Epithelial cell of esophagus (primary cell): ENCODE measurements around the gene GNAQ.

Experiments
- DNase-seq: peaks from one replicate; pipeline ENCODE4 v3.0.0; 2010; ENCODE audit warnings: low read depth
- H3K4me3 ChIP-seq: 2 replicates; pipeline ENCODE4 v1.5.1; 2011; ENCODE audit warnings: mild to moderate bottlenecking, low read length, control low read depth
- CTCF ChIP-seq: IDR thresholded peaks from 2 replicates; pipeline ENCODE4 v1.5.1; 2011; ENCODE audit warnings: low read depth, mild to moderate bottlenecking, low read length, control low read depth, inconsistent platforms; ENCODE audit not compliant: insufficient read depth; ENCODE audit errors: missing control alignments

The GNAQ gene

GRCh38 chr9:77996696-77997095, 34.9 kb downstream of the GNAQ start:
- H3K4me3 ChIP-seq = no peak overlapping the region
- TF ChIP-seq CTCF = no peak
- DNase-seq = no peak

DNA sequence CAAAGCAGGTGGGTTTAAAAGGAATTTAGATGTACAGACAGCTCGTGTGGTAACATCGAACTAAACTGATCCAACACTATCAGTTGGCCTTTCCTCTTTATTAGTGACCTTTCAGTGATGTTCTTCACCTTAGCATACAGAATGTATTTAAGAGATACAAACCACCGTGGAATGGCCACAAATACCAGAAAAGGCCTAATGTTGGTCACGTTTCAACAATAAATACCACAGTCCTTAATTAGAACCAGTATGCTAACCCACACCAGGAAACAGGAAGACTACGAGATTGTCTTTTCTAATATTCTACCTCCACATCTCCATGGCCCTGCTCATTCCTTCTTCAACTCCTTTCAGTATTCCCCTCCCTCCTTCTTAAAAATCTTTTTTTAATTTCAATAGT, 40.4 kb downstream of the GNAQ start:
- H3K4me3 ChIP-seq = no peak overlapping the region
- TF ChIP-seq CTCF = no peak

GRCh38 chr9:77989909-77990308, 41.7 kb downstream of the GNAQ start:
- H3K4me3 ChIP-seq = no peak overlapping the region
- no peak for TF ChIP-seq CTCF
- no peak for DNase-seq

More for the DNA sequence above, 40.4 kb downstream of the GNAQ start:
- no peak for DNase-seq

DNA sequence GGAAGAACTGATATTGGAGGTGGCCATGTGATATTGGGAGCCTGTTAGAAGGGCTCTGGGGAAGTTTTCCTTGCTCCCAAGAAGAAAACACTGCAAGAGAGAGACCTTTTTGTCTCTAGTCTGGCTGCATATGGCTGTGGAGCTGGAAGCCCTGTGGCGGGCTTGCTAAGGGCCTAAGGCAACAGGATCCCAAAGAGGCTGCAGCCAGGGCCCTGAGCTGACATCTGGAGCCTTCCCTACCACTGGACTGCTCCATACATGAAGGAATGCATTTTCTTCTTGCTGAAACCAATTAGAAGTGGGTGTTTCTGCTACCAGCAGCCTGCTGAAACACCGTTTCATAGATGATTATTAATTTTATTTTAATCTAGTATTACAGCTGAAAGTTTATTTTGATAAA, 42.2 kb downstream of the GNAQ start:
- TF ChIP-seq CTCF = no peak
- no peak overlapping the region for H3K4me3 ChIP-seq

DNA sequence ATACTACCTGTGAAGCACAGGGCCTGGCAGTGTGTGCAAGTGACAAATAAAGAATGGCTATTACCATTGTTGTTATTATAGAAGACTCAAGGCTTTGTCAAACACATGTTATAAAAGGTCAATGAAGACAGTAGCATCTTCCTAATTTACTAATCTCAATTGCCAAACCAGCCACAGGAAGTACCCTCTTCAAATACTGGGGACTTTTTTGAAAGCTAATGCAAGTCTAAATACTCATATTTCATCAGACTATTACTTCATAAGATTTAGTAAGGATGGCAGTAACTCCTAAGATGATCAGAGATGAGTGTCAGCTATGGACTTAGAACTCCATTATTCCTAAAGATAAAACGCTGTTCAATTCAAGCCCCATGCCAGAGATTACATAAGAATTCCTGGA, 43.0 kb downstream of the GNAQ start:
- no peak overlapping the region for H3K4me3 ChIP-seq
- DNase-seq = no peak
- no peak for TF ChIP-seq CTCF

More for the DNA sequence above, 42.2 kb downstream of the GNAQ start:
- DNase-seq = no peak

DNA sequence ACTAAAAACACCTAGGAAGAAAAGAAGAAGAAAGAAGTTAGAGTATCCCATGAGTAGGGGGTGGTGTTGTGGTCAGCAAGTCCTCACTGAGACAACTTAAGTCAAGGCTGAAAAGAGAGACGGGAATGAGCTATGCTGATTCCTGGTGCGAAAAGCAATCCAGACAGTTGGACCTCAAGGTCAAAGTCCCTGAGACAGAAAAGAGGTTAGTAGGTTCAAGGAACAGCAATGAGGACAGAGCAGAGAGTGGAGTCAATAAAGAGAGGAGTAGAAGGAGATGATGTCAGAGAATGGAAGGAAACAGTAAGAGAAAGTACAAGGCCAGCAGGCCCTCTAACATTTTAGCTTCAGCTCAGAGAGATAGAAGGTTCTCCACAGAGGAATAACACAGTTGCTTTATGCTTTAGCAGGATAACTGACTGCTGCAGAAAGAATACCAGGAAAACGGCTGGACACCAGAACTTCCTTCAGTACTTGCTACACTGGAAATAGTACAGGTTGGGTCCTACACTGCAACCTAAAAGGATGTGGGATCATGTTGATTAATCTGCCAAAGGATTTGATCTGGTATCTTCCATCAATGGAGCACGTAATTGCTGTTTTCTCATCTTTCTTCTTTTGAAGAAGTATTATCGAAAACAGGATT, 43.6 kb downstream of the GNAQ start:
- no peak overlapping the region for H3K4me3 ChIP-seq

More for the DNA sequence above, 43.6 kb downstream of the GNAQ start:
- no peak for TF ChIP-seq CTCF
- no peak for DNase-seq
